Mesenchymal stem cell (in vitro differentiated cells and primary cell): ENCODE results near the gene SLC35F3.

Source experiments
- DNase-seq: peaks from one replicate; pipeline ENCODE4 v3.0.0-alpha.2; 2013
- H2AFZ ChIP-seq: one replicate; pipeline ENCODE4 v1.6.1; 2013; ENCODE audit warnings: low read depth, mild to moderate bottlenecking, control low read depth, inconsistent platforms, low read length, moderate library complexity
- H2AK5ac ChIP-seq: 2 replicates; pipeline ENCODE4 v1.6.1; 2013; ENCODE audit warnings: low read length, moderate library complexity, mild to moderate bottlenecking, inconsistent platforms; ENCODE audit not compliant: severe bottlenecking
- H2BK120ac ChIP-seq: one replicate; pipeline ENCODE4 v1.6.1; 2013; ENCODE audit warnings: low read depth, mild to moderate bottlenecking, inconsistent platforms, low read length, moderate library complexity
- H2BK12ac ChIP-seq, 2 experiments: one replicate each; pipeline ENCODE4 v1.6.1; 2013; ENCODE audit warnings: inconsistent platforms in 2 of 2, low read length in 2 of 2, mild to moderate bottlenecking in 2 of 2, moderate library complexity in 2 of 2, control low read depth in 1 of 2
- H2BK15ac ChIP-seq: one replicate; pipeline ENCODE4 v1.6.1; 2013; ENCODE audit warnings: mild to moderate bottlenecking, low read depth, inconsistent platforms; ENCODE audit not compliant: poor library complexity, severe bottlenecking
- H2BK5ac ChIP-seq: 2 replicates; pipeline ENCODE4 v1.6.1; 2013; ENCODE audit warnings: low read depth, mild to moderate bottlenecking, low read length, control low read depth, inconsistent platforms; ENCODE audit not compliant: poor library complexity, severe bottlenecking
- H3K14ac ChIP-seq, 2 experiments: one replicate each; pipeline ENCODE4 v1.6.1; 2013; ENCODE audit warnings: inconsistent platforms in 2 of 2, low read length in 2 of 2, control low read depth in 1 of 2, mild to moderate bottlenecking in 1 of 2, moderate library complexity in 1 of 2
- H3K18ac ChIP-seq, 2 experiments: one replicate each; pipeline ENCODE4 v1.6.1; 2013; ENCODE audit warnings: inconsistent platforms in 2 of 2, low read length in 2 of 2, control low read depth in 1 of 2, low read depth in 1 of 2, mild to moderate bottlenecking in 1 of 2
- H3K23ac ChIP-seq, 2 experiments: one replicate each; pipeline ENCODE4 v1.6.1; 2013; ENCODE audit warnings: inconsistent platforms in 2 of 2, low read length in 2 of 2, mild to moderate bottlenecking in 2 of 2, moderate library complexity in 2 of 2, control low read depth in 1 of 2
- H3K27ac ChIP-seq: 2 replicates; pipeline ENCODE4 v1.5.1; 2013; ENCODE audit warnings: mild to moderate bottlenecking, moderate library complexity, low read length, control low read depth, inconsistent platforms; ENCODE audit not compliant: poor library complexity, severe bottlenecking
- H3K27me3 ChIP-seq, 2 experiments: 2 replicates each; pipeline versions ENCODE4 v1.6.1 to v1.7.0; 2013; ENCODE audit warnings: low read length in 2 of 2, mild to moderate bottlenecking in 2 of 2, moderate library complexity in 2 of 2, control low read depth in 1 of 2, inconsistent platforms in 1 of 2; ENCODE audit not compliant: control insufficient read depth in 1 of 2, insufficient read depth in 1 of 2
- H3K36me3 ChIP-seq, 2 experiments: 2 replicates each; pipeline versions ENCODE4 v1.6.1 to v1.7.0; 2013; ENCODE audit warnings: low read length in 2 of 2, control low read depth in 1 of 2, inconsistent platforms in 1 of 2, low read depth in 1 of 2, mild to moderate bottlenecking in 1 of 2; ENCODE audit not compliant: insufficient read depth in 2 of 2, control insufficient read depth in 1 of 2
- H3K4ac ChIP-seq, 2 experiments: one replicate each; pipeline ENCODE4 v1.6.1; 2013; ENCODE audit warnings: inconsistent platforms in 2 of 2, low read length in 2 of 2, mild to moderate bottlenecking in 2 of 2, moderate library complexity in 2 of 2, control low read depth in 1 of 2, low read depth in 1 of 2
- H3K4me1 ChIP-seq: 2 replicates; pipeline ENCODE4 v1.6.1; 2013; ENCODE audit warnings: low read depth, low read length, control low read depth; ENCODE audit not compliant: control insufficient read depth, insufficient read depth
- H3K4me2 ChIP-seq: 2 replicates; pipeline ENCODE4 v1.6.1; 2013; ENCODE audit warnings: low read length, mild to moderate bottlenecking, inconsistent platforms; ENCODE audit not compliant: poor library complexity, severe bottlenecking
- H3K4me3 ChIP-seq, 2 experiments: 2 replicates each; pipeline versions ENCODE4 v1.5.1 to v1.7.0; 2013; ENCODE audit warnings: low read length in 2 of 2, mild to moderate bottlenecking in 2 of 2, control low read depth in 1 of 2, low read depth in 1 of 2; ENCODE audit not compliant: insufficient read depth in 1 of 2
- H3K79me1 ChIP-seq: replicated peaks from 2 replicates; pipeline ENCODE4 v1.6.1; 2013; ENCODE audit warnings: mild to moderate bottlenecking, control low read depth, low read length, inconsistent platforms; ENCODE audit not compliant: poor library complexity, severe bottlenecking
- H3K9ac ChIP-seq: 2 replicates; pipeline ENCODE4 v1.7.0; 2013; ENCODE audit warnings: mild to moderate bottlenecking, low read length, moderate library complexity
- H3K9me3 ChIP-seq: 2 replicates; pipeline ENCODE4 v1.7.0; 2013; ENCODE audit warnings: mild to moderate bottlenecking, low read length; ENCODE audit not compliant: control insufficient read depth
- H4K8ac ChIP-seq: one replicate; pipeline ENCODE4 v1.6.1; 2013; ENCODE audit warnings: inconsistent platforms, mild to moderate bottlenecking, low read length, moderate library complexity
- H4K91ac ChIP-seq: one replicate; pipeline ENCODE4 v1.6.1; 2013; ENCODE audit warnings: mild to moderate bottlenecking, low read length, inconsistent platforms
- WGBS: methylation state at CpG from one replicate; pipeline ENCODE4 v1.1.7; 2013; ENCODE audit warnings: mixed read lengths; 5-methylcytosine and 5-hydroxymethylcytosine counted together

SLC35F3 gene

DNA sequence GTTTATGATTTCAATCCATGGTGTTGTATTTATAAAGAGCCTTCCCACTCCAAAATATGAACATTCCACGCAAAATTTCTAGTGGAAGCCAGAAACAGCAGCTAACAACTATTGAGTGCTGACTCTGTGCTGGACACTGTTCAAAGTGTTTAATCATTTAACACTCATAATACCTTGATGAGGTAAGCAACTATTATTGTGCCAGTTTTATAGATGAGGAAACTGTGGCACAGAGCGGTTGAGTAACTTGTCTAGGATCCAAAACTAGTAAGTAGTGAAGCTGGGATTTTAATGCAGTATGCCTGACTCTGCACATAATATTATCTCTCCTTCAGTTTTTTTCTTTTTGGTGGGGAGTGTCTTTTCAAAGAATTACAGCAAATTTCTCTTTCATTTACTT is 228.3 kb downstream of the SLC35F3 start:
- Histone ChIP-seq H4K8ac (no peak overlapping the region), H3K9me3 (no peaks in the 10 kb centered on the region), H2BK5ac (no peak overlapping the region), H3K27ac (no peak overlapping the region), H2BK120ac (no peak overlapping the region), H3K4me2 (no peak overlapping the region), H2AFZ (no peak overlapping the region), H3K14ac (no peak overlapping the region), H3K18ac (no peak overlapping the region), H2BK12ac (no peak overlapping the region), H3K4me3 (no peak overlapping the region), H3K4ac (no peak overlapping the region), H2BK15ac (no peak overlapping the region), H3K27me3 (peaks cover 0 to 10% of the 10 kb centered on the region in 2 experiments), H3K23ac (no peak overlapping the region), H3K9ac (no peak overlapping the region), H3K79me1 (no peaks in the 10 kb centered on the region), H4K91ac (no peak overlapping the region), H3K36me3 (no peaks in the 10 kb centered on the region), H2AK5ac (no peak overlapping the region), H3K4me1 (no peaks in the 10 kb centered on the region)
- no peak for DNase-seq
- 100% methylated on average over 2 of the region's 2 CpGs for WGBS

DNA sequence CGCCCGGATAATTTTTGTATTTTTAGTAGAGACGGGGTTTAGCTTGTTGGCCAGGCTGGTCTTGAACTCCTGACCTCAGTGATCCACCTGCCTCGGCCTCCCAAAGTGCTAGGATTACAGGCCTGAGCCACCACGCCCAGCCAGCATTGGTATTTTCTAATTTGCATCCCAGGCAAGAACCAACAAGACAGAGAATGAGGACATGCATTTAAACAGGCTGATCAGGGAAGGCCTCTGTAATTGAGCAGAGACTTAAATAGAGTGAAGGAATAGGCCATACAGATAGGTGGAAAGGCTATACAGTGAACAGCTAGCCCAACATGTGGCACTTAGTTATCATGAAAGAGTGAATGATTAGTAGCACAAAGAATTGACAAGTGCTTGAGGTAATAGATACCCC is 230.4 kb downstream of the SLC35F3 start:
- H3K18ac ChIP-seq: no peak overlapping the region
- H3K27ac ChIP-seq: no peak overlapping the region
- H3K4ac ChIP-seq: no peak overlapping the region
- 82% methylated on average over 5 of the region's 5 CpGs for WGBS
- H3K14ac ChIP-seq: no peak overlapping the region
- no peak overlapping the region for H2AK5ac ChIP-seq
- no peak for DNase-seq
- no peak overlapping the region for H2BK5ac ChIP-seq
- no peaks in the 10 kb centered on the region for H3K36me3 ChIP-seq
- no peaks in the 10 kb centered on the region for H3K79me1 ChIP-seq
- no peak overlapping the region for H2BK15ac ChIP-seq
- no peak overlapping the region for H2BK120ac ChIP-seq
- no peak overlapping the region for H2BK12ac ChIP-seq
- H3K23ac ChIP-seq: no peak overlapping the region
- H3K4me3 ChIP-seq: no peak overlapping the region
- H3K9ac ChIP-seq: no peak overlapping the region
- no peak overlapping the region for H4K91ac ChIP-seq
- no peak overlapping the region for H4K8ac ChIP-seq
- no peaks in the 10 kb centered on the region for H3K4me1 ChIP-seq
- H3K27me3 ChIP-seq: peaks cover 0 to 3% of the 10 kb centered on the region in 2 experiments
- H2AFZ ChIP-seq: no peak overlapping the region
- no peaks in the 10 kb centered on the region for H3K9me3 ChIP-seq
- no peak overlapping the region for H3K4me2 ChIP-seq

DNA sequence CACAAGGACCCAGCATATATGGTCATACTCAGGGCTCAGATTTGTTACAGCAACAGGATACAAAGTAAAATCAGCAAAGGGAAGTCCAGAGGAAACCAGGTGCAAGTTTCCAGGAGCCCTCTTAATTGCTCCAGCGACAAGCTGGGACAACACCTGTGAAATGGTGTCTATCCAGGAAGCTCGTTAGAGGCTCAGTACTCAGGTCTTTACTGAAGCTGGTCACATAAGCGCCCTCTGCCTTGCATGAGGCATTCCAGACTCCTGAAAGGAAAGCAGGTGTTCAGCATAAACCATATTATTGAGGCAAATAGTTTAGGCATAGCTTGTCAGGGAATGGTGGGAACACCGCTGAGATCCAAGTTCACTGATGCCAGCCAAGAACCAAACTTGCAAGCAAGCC is 231.0 kb downstream of the SLC35F3 start:
- Histone ChIP-seq H2AFZ (no peak overlapping the region), H3K4ac (no peak overlapping the region)
- WGBS: 72% methylated on average over 4 of the region's 4 CpGs

DNA sequence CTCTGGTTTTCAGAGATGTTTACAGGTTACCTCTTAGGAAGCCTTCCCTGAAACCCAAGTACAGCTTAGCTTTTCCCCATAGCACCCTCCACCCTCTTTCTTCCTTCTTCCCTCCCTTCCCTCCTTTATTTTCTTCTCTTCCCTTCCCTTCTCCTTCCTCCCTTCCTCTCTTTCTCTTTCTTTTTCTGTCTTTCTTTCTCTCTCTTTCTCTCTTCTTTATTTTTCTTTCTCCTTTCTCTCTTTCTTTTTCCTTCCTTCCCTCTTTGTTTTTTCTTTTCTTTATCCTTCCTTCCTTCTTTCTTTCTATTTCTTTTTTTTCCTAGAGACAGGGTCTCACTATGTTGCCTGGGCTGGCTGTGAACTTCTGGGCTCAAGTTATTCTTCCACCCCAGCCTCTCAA is 231.6 kb downstream of the SLC35F3 start:
- Histone ChIP-seq H2AFZ (no peak overlapping the region), H3K27me3 (peaks cover 0 to 3% of the 10 kb centered on the region in 2 experiments), H3K4ac (no peak overlapping the region), H3K4me3 (no peak overlapping the region), H3K9ac (no peak overlapping the region), H3K36me3 (no peaks in the 10 kb centered on the region), H2BK15ac (no peak overlapping the region), H3K14ac (no peak overlapping the region), H4K91ac (no peak overlapping the region), H3K79me1 (no peaks in the 10 kb centered on the region), H3K9me3 (no peaks in the 10 kb centered on the region), H3K18ac (no peak overlapping the region), H3K27ac (no peak overlapping the region), H4K8ac (no peak overlapping the region), H2AK5ac (no peak overlapping the region), H2BK12ac (no peak overlapping the region), H3K4me2 (no peak overlapping the region), H2BK120ac (no peak overlapping the region), H2BK5ac (no peak overlapping the region), H3K23ac (no peak overlapping the region), H3K4me1 (no peaks in the 10 kb centered on the region)
- no peak for DNase-seq

More for the DNA sequence above, 231.0 kb downstream of the SLC35F3 start:
- Histone ChIP-seq H3K4me3 (no peak overlapping the region), H2BK5ac (no peak overlapping the region), H4K91ac (no peak overlapping the region), H2BK120ac (no peak overlapping the region), H2AK5ac (no peak overlapping the region), H3K23ac (no peak overlapping the region), H3K27me3 (peaks cover 0 to 3% of the 10 kb centered on the region in 2 experiments), H3K9ac (no peak overlapping the region), H3K4me2 (no peak overlapping the region), H3K79me1 (no peaks in the 10 kb centered on the region), H4K8ac (no peak overlapping the region), H3K36me3 (no peaks in the 10 kb centered on the region), H3K14ac (no peak overlapping the region), H3K27ac (no peak overlapping the region), H3K9me3 (no peaks in the 10 kb centered on the region), H3K4me1 (no peaks in the 10 kb centered on the region), H3K18ac (no peak overlapping the region), H2BK15ac (no peak overlapping the region), H2BK12ac (no peak overlapping the region)
- no peak for DNase-seq
